IPS-15b (cell line): ENCODE results near the gene PSD2.

Experiments used
- H3K27me3 ChIP-seq: one replicate; pipeline ENCODE4 v1.6.1; 2013; ENCODE audit warnings: low read length; ENCODE audit not compliant: control insufficient read depth, insufficient read depth
- H3K36me3 ChIP-seq: one replicate; pipeline ENCODE4 v1.6.1; 2013; ENCODE audit warnings: low read length; ENCODE audit not compliant: control insufficient read depth, insufficient read depth
- H3K4me1 ChIP-seq: one replicate; pipeline ENCODE4 v1.6.1; 2013; ENCODE audit warnings: mild to moderate bottlenecking, low read length; ENCODE audit not compliant: control insufficient read depth, insufficient read depth
- H3K4me3 ChIP-seq: one replicate; pipeline ENCODE4 v1.5.1; 2013; ENCODE audit warnings: low read depth, low read length
- H3K9ac ChIP-seq: one replicate; pipeline ENCODE4 v1.6.1; 2013; ENCODE audit warnings: low read depth, mild to moderate bottlenecking, low read length
- H3K9me3 ChIP-seq: one replicate; pipeline ENCODE4 v1.6.1; 2013; ENCODE audit warnings: mild to moderate bottlenecking, low read length; ENCODE audit not compliant: control insufficient read depth, insufficient read depth

Gene PSD2

DNA sequence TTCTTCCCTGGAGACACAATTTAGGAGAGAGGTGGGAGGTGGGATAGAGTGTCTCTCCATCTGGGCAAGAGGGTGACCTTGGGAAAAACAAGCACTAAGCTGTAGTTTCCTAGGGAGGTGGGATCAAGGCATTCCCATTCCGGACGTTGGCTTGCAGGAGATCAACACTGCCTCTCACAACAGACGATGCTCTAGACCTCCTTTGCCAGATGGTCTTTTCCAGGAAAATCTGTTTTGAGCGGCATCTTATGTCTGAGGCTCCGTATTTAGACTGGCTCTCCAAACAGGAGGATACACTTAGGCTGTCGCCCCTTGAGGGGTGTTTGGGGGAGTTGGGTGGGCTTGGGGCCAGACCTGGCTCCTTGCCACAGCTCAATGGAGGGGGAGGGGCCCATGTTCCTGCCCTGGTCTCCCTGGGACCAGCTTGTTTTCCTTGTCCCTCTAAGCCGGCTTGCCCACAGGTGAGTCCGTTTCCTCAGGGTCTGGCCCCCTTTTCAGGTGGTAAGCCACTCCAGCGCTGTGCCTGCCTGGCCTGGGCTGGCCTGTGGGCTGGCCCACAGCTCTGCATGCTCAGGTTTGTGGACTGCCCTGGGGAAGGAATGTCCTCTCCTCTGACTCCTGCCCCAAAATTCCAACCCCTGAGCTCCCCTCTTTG lies 2.4 kb downstream of the PSD2 start:
- Histone ChIP-seq H3K4me3 (no peak overlapping the region), H3K9ac (no peak overlapping the region), H3K4me1 (peaks cover 2% of the 10 kb centered on the region), H3K9me3 (no peaks in the 10 kb centered on the region), H3K27me3 (peaks cover 70% of the 10 kb centered on the region), H3K36me3 (no peaks in the 10 kb centered on the region)

DNA sequence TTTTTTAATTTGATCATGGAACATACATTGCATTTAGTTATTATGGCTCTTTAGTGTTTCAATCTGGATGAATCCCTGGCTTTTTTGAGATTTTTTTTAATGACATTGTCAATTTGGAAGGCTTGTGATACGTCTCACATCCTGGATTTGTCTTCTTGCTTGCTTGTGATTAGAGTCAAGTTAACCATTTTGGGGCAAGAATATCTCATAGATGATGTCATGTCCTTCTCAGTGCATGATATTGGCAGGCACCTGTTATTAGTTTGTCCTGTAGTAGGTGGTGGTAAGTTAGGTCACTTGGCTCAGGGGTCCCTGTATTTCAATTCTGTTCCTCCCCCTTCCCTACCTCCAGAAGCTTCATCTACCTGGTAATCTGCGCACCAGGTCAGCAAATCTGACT lies 3.3 kb downstream of the PSD2 start:
- H3K4me3 ChIP-seq: no peak overlapping the region
- no peaks in the 10 kb centered on the region for H3K36me3 ChIP-seq
- no peaks in the 10 kb centered on the region for H3K9me3 ChIP-seq
- no peak overlapping the region for H3K9ac ChIP-seq
- peaks cover 2% of the 10 kb centered on the region for H3K4me1 ChIP-seq
- H3K27me3 ChIP-seq: peaks cover 61% of the 10 kb centered on the region

DNA sequence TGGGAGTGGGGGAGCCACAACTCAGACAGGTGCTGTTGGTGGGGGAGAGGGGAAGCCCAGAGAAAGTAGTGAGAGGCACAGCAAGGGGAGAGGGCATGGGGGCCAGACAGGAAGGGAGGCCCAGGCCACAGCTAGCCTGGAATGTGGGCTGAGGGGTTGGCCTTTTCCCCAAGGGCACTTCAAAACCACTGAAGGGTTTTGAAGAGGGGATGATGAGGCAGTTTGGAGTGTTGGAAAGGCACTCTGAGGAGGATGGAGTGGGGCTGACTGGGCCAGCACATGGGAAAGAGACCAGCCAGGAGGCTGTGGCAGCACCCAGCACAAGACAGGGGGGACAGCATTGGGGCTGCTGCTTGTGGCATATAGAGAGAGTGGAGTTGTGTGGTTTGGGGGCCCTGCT lies 3.8 kb downstream of the PSD2 start:
- Histone ChIP-seq H3K4me3 (no peak overlapping the region), H3K27me3 (peaks cover 56% of the 10 kb centered on the region), H3K9me3 (no peaks in the 10 kb centered on the region), H3K9ac (no peak overlapping the region), H3K4me1 (peaks cover 2% of the 10 kb centered on the region), H3K36me3 (no peaks in the 10 kb centered on the region)

DNA sequence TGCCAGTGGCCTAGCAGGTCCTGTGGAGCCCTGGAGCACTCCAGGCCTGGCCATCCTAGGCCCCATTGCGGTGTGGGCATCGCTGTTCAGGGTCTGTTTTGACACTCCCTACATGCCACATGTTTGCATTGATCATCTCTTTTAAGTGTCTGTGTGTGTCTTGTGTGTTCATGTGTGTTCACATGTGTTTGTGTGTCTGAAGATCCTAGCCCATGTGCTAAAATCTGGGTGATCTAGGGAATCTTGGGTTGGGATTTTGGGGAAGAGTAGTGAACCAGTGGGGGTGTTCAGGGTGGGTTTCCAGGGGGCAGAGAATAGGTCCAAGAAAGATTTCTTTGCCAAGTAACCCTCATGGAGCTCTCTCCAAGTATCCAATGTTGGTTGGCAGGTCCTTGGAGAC lies 8.4 kb downstream of the PSD2 start:
- Histone ChIP-seq H3K27me3 (peaks cover 20% of the 10 kb centered on the region), H3K36me3 (no peaks in the 10 kb centered on the region), H3K9me3 (no peaks in the 10 kb centered on the region), H3K4me3 (no peak overlapping the region), H3K4me1 (no peaks in the 10 kb centered on the region), H3K9ac (no peak overlapping the region)

DNA sequence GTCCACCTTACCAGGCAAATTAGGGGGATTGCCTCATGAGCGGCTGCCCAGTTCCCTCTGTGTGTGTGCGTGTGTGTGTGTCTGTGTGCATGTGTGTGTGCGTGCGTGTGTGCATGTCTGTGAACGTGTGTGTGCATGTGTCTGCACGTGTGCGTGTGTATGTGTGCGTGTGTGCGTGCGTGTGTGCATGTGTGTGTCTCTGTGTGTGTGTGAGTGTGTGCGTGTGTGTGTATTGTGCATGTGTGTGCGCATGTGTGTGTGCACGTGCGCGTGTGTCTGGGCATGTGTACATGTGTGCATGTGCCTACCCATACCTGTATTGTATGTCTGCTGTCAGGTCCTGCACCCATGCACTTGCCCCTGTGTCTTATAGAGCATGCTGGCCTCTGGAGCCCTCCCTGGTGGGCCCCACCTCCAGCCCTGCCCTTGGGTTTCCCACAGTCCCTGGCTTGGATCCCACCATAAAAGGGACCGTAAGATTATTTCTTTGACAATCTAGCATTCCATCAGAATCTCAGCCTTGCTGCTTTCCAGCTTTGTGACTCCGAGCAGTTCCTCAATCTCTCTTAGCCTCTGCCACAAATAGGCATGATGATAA lies 9.3 kb downstream of the PSD2 start:
- no peaks in the 10 kb centered on the region for H3K36me3 ChIP-seq
- H3K4me3 ChIP-seq: no peak overlapping the region
- H3K4me1 ChIP-seq: no peaks in the 10 kb centered on the region
- peaks cover 16% of the 10 kb centered on the region for H3K27me3 ChIP-seq
- no peak overlapping the region for H3K9ac ChIP-seq
- no peaks in the 10 kb centered on the region for H3K9me3 ChIP-seq

DNA sequence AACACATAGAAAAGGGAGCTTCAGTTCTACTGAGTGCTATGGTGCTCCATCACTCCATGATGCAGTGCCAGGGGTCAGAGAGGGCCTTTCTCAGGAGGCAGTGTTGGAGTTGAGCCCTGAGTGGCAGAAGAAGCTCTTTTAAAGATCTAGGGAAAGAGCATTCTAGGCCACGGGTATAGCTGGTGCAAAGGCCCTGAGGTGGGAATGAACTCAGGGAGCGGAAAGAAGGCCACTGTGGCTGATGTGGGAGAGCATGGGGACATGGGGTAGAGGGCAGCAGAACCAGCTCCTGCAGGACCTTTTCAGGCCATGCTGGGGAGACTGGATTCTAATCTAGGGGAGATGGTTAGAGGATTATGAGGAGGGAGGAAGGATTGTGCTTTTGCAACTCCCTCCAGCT lies 9.9 kb downstream of the PSD2 start:
- peaks cover 16% of the 10 kb centered on the region for H3K27me3 ChIP-seq
- no peak overlapping the region for H3K9ac ChIP-seq
- no peaks in the 10 kb centered on the region for H3K9me3 ChIP-seq
- no peaks in the 10 kb centered on the region for H3K4me1 ChIP-seq
- H3K4me3 ChIP-seq: no peak overlapping the region
- H3K36me3 ChIP-seq: no peaks in the 10 kb centered on the region

DNA sequence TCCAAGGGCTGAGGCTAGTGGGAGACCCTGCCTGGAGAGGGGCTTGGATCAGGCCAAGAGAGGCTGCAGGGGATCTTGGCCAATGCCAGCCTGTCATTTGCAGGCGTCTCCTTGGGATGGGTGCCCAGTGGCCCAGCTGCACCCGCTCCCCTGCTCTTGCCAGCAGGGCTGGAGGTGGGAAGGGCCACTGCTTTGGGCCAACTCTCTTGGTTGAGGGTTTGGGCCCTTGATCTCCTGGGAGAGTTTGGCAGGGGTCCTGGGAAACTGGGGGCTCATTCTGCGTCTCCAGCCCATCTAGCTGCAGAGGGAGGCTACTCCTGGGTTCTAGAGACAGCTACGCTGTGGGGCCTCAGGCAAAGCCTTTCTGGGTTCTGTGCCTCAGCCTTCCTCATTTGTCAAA lies 10.5 kb downstream of the PSD2 start:
- H3K36me3 ChIP-seq: no peaks in the 10 kb centered on the region
- H3K4me3 ChIP-seq: no peak overlapping the region
- no peaks in the 10 kb centered on the region for H3K9me3 ChIP-seq
- no peaks in the 10 kb centered on the region for H3K4me1 ChIP-seq
- peaks cover 15% of the 10 kb centered on the region for H3K27me3 ChIP-seq
- no peak overlapping the region for H3K9ac ChIP-seq

DNA sequence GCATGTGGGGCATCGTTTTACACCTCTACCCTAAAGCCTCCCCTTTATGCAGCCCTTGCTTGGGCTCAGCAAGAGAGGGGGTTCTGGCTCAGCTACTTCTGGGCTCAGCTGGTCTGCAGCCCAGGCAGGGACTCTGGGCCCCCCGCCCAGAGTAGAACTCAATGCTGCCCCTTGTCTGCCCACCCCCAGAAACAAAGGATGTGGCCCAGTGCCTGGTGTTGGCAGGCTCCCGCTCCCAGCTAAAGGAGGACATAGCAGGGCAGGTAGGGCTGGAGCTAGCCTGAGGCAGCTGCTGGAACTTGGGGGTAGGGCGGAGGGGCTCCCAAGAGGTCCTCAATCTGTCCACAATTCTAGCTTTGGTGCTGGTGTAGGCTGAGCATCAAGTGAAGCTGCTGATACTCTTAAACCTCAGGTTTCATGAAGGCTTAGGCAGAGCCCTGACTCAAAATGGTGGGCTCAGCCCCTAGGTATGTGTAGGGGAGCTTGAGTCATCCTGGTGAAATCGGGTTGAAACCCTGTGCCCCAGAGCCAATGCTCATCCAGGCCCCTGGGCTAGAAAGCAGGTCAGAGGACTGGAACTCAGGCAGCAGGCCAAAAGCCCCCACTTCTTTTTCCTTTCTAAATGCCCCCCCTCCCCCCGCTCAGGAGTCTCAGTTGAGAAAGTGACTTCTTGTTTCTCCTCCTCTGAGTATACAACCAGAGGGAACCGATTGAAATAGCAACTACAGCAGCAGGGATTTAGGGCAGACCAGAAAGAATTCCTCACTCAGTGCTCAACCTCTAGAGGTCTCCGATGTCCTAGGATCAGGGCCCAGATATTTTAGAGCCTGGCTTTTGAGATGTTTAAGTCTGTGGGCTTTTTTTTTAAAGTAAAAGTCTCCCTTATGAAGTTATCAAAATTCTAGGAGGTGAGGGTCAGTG lies 11.4 kb downstream of the PSD2 start:
- Histone ChIP-seq H3K27me3 (peaks cover 7% of the 10 kb centered on the region), H3K4me1 (no peaks in the 10 kb centered on the region), H3K9me3 (no peaks in the 10 kb centered on the region), H3K9ac (no peak overlapping the region), H3K4me3 (no peak overlapping the region), H3K36me3 (no peaks in the 10 kb centered on the region)

DNA sequence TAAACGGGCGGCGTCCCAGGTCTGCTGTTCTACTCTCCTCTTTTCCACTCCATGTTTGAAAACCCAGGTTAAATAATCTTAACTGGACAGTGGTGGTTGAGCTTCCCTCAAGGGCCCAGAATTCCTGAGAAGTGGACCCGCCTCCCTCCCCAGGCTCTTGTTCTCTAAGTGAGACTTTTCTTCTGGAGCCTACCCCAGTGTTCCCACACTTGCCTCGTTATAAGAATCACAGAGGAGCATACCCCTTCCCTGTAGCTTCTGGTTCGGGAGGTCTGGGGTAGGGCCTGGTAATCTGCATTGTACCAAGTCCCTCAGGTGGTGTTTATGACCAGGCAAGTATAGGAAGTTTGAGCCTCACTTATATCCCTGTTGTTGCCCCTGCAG lies 12.0 kb downstream of the PSD2 start:
- H3K9ac ChIP-seq: no peak overlapping the region
- no peaks in the 10 kb centered on the region for H3K9me3 ChIP-seq
- H3K4me3 ChIP-seq: no peak overlapping the region
- H3K36me3 ChIP-seq: no peaks in the 10 kb centered on the region
- no peaks in the 10 kb centered on the region for H3K4me1 ChIP-seq
- peaks cover 2% of the 10 kb centered on the region for H3K27me3 ChIP-seq

DNA sequence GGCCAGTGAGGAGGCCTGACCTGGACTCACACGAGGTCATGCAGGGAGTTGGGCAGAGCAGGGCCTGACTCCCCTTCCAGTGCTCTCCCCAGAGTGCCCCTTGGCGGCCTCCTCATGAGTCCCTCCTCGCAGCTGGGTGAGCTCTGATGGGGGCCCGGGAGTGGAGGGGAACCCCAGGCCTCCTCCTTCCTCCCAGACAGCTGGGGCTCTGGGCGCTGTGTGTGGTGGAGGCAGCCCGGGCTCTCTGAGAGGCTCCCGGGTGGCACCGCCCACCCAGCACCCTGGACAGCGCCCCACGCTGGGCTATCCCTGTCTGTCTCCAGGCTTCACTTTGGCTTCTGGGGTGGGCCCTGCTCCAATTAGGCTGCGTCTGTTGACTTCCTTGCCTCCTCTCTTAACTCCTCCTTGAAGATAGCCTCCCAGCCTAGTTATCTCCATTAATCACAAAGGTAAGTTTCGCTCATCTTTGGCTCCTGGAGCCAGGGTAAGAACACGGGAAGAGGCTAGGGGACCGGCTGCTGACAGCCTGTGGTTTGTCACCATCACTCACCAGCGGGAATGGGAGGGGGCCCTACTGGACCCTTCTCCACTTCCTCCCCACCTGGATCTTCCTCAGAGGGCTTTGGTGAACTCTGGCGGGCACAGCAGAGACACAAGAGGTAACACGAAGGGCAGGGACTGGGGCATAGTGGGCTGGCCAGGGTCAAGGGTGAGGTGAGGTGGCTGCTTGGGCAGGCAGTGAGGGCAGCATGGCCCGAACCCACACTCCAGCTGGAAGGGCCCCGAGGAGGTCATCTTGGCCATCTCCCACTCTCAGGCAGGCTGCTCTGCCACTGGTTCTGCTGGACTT lies 13.1 kb downstream of the PSD2 start:
- H3K4me3 ChIP-seq: no peak overlapping the region
- no peak overlapping the region for H3K9ac ChIP-seq
- H3K9me3 ChIP-seq: no peaks in the 10 kb centered on the region
- H3K4me1 ChIP-seq: no peaks in the 10 kb centered on the region
- no peaks in the 10 kb centered on the region for H3K36me3 ChIP-seq
- H3K27me3 ChIP-seq: no peaks in the 10 kb centered on the region

DNA sequence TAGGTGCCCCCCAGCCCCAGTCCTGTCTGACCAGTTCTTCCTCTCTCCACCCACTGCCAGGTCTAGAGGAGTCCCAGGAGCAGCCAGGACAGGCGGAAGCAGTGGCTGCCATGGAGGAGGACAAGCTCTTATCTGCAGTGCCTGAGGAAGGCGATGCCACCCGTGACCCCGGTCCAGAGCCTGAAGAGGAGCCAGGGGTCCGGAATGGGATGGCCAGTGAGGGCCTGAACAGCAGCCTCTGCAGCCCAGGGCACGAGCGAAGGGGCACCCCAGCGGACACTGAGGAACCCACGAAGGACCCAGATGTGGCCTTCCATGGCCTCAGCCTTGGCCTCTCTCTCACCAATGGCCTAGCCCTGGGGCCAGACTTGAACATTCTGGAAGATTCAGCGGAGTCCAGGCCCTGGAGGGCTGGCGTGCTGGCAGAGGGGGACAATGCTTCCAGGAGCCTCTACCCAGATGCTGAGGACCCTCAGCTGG lies 13.8 kb downstream of the PSD2 start:
- no peaks in the 10 kb centered on the region for H3K4me1 ChIP-seq
- no peak overlapping the region for H3K4me3 ChIP-seq
- no peak overlapping the region for H3K9ac ChIP-seq
- no peaks in the 10 kb centered on the region for H3K36me3 ChIP-seq
- H3K9me3 ChIP-seq: no peaks in the 10 kb centered on the region
- H3K27me3 ChIP-seq: no peaks in the 10 kb centered on the region
